Stimulated activated CD4-positive, alpha-beta T cell treated with anti-CD3 and anti-CD28 coated beads, Interleukin-12 subunit alpha, Interleukin-12 subunit beta, amount 100 ng/mL, for 4 hours (primary cell): ENCODE data around the gene XPNPEP2.

Experiments used
- DNase-seq: peaks from one replicate; pipeline ENCODE4 v3.0.0-alpha.2; 2020

Gene XPNPEP2

DNA sequence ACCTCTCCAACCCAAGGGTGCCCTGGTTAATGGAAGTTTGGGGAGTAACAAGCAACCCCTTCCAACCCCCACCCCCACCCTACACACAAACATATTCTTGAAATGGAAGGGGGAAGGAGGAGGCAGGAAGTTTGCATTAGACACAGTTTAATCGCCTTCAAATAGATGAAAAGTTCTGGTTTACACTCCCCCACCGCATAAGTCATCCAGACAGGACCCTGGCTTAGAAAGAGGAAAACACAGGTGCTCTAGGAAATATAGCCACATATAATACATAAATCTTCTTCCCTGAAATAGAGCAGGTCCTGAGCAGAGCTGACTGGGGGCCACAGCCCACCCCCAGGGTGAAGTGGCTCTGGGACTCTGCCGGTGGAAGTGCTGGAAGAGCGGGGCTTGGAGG lies 66.0 kb downstream of the XPNPEP2 start:
- DNase-seq: no peak

DNA sequence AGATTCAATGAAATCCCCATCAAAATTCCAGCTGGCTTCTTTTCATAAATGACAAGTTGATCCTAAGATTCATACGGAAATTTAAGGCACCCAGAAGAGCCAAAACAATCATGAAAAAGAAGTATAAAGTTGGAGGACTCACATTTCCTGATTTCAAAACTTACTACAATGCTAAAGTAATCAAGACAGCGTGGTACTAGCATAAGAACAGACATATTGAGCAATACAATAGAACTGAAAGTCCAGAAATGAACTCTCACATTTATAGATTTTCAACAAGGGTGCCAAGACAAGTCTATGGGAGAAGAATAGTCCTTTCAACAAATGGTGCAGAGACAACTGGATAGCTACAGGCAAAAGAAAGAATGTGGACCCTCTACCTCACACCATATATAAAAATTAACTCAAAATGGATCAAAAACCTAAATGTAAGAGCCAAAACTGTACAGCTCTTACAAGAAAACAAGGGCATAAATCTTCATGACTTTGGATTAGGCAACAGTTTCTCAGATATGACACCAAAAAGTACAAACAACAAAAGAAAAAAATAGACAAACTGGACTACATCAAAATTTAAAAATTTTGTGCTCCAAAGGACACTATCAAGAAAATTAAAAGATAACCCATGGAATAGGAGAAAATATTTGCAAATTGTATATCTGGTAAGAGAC lies 69.5 kb downstream of the XPNPEP2 start:
- DNase-seq: no peak

DNA sequence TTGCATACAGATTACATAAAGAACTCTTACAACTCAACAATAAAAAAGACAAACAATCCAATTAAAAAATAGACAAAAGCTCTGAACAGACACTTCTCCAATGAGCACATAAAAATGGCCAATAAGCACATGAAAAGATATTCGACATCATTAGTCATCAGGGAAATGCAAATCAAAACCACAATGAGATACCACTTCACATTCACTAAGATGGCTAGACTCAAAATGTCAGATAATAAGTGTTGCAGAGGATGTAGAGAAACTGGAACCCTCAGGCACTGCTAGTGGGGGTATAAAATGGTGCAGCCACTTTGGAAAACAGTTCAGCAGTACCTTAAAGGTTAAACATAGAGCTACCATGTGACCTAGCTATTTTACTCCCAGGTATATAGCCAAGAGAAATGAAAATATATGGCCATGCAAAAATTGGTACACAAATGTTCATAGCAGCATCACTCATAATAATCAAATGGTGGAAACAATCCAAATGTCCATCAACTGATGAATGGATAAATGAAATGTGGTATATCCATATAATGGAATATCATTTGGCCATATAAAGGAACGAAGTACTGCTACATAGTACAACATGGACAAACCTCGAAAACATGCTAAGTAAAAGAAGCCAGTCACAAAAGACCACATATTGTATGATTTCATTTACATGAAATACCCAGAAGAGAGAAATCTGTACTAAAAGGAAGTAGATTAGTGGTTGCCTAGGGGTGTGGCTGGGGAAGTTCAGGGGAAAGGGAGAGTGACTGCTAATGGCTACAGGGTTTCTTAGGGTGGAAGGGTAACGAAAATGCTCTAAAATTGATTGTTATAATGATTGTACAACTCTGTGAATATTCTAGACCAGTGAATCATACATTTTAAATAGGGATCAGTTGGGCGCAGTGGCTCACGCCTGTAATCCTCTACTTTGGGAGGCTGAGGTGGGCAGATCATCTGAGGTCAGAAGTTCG lies 70.3 kb downstream of the XPNPEP2 start:
- DNase-seq: no peak

DNA sequence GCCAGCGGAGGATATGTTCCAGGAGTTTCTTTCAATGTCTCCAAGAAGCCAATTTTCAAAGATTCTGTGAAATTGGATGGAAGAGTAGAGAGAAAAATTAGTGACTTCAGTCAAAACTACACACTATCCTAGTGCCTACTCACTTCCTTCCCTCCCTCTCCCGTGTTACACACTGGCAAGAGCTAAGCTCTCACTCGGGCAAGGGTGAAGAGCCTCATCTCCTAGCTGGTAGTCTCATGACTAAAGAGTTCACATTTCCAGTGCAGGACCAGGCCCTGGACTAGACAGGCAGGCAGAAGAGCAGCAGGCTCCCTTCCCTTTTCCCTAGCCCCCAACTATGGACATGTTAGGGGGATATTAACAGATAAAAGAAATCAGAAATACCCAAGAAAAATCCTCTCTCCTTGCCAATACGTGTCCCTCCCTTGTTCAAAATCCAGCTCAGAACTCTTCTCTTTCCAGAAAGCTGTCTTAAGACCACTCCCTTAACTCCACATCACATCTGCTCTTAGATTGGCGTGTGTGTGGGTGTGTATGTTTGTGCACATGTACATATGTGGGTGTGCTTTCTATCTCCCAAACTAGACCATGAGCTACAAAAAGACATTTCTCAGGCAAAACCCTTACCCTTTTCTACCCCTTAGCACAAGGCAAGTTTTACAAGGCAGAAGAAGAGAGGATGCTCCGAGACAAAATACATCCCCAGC lies 75.0 kb downstream of the XPNPEP2 start:
- DNase-seq: no peak

DNA sequence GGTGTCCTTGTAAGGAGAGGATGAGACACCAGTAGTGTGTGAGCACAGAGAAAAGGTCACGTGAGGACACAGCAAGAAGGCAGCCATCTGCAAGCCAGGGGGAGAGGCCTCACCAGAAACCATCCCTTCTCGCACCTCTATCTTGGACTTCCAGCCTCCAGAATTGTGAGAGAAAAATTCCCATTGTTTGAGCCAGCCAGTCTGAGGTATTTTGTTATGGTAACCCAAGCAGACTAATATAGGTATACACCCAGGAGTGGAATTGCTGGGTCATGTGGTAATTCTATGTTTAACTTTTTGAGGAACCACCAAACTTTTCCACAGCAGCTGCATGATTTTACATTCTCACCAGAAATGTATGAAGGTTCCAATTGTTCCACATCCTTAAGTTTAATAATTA lies 79.3 kb downstream of the XPNPEP2 start:
- no peak for DNase-seq
